IPS DF 19.7 (cell line): ENCODE results near the gene VPS8.
"Not testable (repeated sequence)": the region's sequence is repeated elsewhere in the genome, so short reads cannot be mapped to it uniquely, and the experiment has no call there.

Experiments used
- DNase-seq: peaks from one replicate; pipeline ENCODE4 v3.0.0-alpha.2; 2013; ENCODE audit warnings: low read depth, low spot score

Gene VPS8

DNA sequence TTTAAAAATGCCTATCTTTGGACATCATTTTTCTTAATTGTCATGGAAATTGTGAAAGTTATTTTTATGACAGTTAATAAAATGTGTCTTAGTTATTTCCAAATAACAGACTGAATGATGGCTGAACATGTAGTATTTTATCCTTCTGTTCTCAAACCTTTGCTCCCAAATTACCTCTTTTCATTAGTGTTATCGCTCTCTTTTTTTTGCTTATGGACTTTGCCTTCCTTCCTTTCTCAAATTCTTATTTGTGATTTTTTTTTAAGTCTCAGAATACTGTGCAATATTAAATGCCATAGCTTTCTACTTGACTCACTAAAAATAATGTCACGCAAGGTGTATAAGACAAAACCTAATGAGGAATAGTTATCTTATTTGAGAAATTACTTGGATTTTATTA, 107.7 kb downstream of the VPS8 start:
- DNase-seq, result no peak

DNA sequence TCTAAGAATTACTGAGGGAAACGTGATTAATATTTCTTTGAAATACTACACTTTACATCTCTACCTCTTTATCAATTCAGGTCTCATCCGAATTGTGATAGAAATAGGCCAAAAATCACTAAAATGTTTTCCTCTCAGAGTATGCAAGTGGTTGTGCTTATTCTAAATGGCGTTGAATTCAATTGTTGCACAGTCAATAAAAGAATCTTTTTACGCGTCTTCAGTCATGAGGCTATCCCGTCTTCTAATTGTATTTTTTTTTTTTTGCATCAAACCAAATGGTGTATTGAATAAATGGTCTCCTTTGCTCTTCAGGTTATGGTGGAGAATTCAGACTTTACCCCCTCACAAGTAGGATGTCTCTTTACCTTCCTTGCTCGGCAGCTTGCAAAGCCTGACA, 112.6 kb downstream of the VPS8 start:
- DNase-seq, result no peak

DNA sequence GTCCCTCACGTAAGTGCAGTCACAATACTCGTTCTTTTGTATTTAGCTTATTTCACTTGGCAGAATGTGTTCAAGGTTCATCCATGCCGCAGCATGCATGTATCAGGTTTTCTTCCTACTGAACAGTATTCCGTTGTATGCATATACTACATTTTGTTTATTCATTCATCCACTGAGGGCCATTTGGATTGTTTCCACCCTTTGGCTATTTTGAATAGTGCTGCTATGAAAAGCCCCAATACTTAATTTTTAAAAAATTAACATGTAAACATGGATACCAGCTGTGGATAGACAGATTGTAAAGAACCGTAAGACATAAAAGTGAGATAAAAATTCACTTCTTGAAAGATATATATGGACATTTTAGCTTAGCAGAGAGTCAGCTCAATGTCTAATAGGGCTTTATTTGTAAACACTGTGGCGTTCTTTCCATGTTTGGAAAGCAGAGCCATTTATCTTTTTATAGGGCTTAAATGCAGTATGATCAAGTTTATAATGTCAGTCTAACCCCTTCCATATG, 115.9 kb downstream of the VPS8 start:
- DNase-seq, result no peak

DNA sequence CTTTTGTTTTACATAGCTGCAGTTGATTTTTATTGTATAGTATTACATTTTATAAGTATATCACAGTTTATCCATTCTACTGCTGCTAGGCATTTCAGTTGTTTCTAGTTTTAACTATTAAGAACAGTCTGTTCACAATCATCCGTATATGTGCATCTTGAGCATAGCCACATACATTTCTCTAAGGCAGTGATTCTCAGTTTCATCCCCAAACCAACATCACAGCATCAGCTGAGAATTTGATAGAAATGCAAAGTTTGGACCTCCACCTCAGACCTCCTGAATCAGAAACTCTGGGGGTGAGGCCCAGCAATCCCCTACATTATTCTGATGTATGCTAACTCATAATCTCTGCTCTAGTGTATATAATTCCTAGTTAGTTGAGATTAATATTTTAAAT, 120.8 kb downstream of the VPS8 start:
- DNase-seq, result no peak

DNA sequence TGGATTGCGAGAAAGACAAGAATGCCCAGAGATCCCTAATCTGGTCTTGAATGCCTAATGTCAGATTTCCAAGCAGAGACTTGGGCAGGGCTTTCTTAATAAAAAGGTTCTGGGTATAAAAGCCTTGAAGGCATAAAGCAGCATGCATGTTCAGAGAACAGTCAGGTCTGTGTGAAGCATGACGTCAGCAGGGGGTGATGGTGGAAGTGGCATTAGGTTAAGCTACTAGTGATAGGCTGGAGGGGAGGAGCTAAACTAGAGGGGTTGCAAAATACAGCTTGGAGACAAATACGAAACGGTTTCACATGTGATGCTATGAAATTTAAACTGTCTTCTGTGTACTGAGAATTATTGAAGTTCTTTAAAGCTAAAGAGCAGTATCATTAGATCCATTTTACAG, 125.6 kb downstream of the VPS8 start:
- DNase-seq, result no peak

DNA sequence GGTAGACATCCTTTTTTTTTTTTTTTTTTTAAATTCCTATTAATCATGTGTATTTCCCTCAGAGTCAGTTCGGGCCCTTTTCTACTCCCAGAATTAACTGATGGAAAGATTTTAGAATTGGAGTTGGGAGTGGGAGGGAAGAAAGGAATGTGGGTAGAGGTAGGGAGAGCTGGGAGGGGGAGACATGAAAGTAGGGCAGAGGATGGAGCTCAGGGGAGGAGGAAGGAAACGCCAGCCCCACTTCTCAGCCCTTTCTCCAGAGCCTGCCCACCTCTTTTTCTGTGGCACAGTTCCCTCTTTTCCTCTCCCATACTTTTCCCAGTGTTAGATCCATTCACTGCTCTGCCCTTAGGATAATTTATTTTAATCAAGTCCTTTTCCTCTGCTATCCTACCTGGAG, 129.4 kb downstream of the VPS8 start:
- no peak for DNase-seq

DNA sequence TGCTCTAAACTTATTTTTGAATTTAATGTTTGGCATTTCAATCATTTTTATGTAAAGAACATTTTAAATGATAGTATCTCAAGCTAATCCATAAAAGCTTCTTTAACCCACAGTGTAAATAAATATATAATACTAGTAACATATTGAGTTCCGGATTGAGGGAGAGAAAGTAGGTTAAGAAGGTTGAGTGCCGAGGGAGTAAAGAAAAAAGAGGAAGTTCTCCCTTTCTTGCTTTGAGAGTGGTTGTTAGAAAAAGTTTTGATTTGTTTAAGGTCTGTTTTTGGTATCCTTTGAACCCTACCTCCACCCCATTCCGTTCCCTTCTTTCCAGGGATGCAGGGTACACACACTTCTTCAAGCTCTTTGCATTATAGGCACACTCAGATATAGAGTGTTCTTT, 130.8 kb downstream of the VPS8 start:
- DNase-seq, result no peak

DNA sequence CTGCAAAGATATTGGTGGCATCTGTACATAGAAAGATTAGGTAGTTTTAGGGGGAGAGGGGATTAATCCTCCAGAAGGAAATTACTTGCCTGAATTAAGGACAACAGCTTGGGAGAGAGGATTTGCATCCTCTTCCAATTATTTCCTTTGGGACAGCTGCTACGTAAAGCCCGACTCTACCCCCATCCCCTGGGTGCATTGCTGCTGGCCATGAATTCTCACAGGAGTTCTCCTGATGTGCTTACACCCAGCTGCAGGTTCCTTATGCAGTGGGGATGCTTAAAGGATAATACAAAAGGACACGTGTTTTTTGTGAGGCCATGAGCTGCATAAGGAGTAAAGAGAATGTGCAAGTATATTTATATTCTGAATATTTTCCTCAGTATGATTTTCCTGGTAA, 132.3 kb downstream of the VPS8 start:
- DNase-seq, result no peak

DNA sequence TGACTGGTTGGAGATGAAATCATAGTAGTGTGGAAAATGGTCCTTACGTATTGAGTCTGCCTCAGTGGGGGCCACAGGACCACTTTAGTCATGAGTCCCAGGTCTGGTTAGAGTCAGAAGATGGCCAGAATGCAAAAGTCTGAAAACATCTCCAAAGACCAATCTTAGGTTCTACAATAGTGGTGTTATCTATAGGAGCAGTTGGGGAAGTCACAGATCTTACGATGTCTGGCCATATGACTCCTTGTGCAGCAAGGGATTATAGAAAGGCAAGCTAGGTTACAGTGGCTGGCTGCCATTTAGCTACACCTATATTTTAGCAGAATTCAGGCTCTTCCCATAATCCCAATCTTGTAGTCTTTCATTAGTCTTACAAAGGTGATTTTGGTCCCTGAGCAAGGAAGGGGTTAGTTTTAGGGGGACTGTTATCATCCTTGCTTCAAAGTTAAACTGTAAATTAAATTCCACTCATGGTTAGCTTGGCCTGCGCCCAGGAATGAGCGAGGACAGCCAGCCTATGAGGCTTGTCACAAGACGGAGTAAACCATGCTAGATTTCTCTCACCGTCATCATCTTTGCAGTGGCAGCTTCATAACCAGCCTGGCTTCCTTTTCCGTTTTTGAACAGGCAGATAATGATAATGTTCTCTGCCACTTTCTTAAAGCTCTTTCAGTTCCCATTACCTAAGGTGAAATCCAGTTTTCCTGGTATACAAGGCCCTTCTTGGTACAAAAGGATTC, 134.1 kb downstream of the VPS8 start:
- DNase-seq, result no peak

DNA sequence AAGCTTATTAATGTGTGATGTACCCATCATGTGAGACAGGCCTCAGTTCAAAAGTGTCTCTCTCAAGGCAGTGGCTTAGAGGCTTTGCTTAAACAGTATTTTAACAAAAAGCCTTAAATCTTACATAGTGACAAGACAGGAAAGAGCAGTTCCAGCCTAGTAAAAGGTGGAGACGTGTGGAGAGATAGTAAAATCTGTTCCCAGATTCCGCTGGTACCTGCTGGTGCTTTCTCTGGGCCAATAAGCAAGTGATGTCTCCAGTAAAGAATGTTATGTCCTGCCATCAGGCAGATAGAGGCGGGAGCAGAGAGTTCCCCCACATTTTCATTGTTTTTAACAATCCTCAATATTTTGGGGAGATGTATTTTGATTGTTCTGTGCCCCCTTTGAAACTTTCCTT, 135.0 kb downstream of the VPS8 start:
- DNase-seq, result no peak

DNA sequence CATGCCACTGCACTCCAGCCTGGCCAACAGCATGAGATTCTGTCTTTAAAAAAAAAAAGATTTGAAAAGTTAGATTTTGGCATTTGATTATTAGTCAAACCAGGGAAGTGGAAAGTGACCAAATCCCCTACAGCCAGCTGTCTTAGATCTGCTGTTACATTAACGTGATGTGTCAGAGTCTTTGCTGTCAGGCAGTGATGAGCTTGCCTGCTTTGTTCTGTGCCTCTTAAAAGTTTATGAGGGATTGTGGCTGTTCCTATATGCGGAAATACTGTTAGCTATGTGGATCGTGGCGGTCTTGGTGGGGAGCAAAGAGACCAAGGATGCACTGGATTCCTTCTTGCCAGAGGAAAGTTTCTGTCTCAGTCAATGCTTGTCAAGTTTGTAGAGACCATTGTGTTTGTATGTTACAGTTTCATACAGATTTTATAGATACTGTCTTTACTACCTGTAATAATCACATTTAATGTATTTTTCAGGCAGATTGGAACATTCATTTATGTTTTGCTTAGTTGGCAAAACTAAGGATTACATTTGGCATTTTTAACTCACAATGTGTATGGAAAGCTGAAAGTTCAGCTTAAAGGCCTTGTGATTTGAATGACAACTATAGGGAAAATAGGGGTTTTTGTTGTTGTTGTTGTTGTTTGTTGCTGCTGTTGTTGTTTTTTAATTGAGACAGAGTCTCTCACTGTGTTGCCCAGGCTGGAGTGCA, 137.4 kb downstream of the VPS8 start:
- no peak for DNase-seq

DNA sequence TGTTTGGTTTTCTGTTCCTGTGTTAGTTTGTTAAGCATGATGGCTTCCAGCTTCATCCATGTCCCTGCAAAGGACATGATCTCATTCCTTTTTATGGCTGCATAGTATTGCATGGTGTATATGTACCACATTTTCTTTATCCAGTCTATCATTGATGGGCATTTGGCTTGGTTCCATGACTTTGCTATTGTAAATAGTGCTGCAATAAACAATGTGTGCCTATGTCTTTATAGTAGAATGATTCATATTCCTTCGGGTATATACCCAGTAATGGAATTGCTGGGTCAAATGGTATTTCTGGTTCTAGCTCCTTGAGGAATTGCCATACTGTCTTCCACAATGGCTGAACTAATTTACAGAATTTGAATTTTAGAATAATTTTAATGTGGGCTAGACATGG, 138.8 kb downstream of the VPS8 start:
- not testable (repeated sequence) for DNase-seq

DNA sequence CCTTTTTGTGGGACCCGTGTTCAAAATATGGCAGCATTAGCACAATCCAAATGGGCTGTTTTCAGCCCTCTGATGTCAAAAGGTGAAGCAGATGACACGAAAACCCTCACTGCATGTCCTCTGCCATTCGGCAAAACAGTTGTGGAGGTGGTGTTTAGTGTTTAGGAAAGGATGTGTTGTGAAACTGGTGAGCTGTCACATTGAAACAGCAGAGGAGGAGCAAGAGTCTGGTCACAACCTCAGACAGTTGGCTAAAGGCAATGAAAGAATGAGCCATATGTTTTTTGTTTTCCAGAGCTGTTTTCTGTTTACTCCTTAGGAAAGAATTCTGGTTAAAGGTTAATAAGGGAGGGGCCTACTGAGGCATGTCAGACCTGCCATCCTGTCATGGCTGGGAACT, 140.7 kb downstream of the VPS8 start:
- no peak for DNase-seq

DNA sequence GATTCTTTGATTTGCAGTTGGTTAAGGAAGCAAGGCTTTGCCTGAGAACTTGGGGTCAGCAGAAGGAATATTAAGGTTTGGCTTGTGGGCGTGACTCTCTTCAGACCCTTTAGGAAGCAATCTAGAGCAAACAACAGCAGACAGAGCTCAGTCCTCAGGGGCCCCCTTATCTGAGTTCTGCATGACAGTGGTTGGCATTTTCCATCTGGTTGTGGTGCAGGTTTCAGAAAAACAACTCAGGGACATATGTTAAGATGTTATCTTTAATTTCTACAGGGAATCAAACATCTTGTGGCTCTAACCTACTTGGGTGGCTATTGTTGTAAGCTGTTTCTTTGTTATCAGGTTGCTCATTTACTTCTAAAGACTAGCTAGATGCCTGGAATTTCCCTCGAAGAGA, 141.4 kb downstream of the VPS8 start:
- DNase-seq, result no peak

DNA sequence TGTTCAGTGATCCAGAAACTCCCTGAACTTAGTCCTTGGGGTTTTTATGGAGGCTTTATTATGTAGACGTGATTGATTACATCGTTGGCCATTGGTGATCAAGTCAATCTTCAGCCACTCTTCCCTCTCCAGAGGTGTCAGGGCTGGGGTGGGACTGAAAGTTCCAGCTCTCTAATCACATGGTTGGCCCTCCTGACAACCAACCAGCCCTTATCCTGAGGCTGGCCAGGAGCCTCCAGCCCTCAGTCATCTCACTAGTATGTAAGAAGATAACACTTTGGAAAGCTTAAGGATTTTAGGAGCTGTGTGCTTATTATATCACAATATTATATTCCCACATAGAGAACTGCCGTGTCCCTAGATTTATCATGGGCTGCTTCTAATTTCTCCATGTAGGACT, 142.3 kb downstream of the VPS8 start:
- no peak for DNase-seq

DNA sequence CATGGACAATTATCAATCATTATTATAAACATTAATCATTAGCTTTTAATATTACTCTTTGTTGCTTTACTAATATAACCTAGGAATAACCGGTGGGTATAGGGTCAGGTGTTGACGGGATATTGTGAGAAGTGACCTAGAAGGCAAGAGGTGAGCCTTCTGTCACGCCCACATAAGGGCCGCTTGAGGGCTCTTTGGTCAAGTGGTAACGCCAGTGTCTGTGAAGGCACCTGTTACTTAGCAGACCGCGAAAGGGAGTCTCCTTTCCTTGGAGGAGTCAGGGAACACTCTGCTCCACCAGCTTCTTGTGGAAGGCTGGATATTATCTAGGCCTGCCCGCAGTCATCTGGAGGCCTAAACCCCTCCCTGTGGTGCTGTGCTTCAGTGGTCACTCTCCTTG, 142.9 kb downstream of the VPS8 start:
- not testable (repeated sequence) for DNase-seq

DNA sequence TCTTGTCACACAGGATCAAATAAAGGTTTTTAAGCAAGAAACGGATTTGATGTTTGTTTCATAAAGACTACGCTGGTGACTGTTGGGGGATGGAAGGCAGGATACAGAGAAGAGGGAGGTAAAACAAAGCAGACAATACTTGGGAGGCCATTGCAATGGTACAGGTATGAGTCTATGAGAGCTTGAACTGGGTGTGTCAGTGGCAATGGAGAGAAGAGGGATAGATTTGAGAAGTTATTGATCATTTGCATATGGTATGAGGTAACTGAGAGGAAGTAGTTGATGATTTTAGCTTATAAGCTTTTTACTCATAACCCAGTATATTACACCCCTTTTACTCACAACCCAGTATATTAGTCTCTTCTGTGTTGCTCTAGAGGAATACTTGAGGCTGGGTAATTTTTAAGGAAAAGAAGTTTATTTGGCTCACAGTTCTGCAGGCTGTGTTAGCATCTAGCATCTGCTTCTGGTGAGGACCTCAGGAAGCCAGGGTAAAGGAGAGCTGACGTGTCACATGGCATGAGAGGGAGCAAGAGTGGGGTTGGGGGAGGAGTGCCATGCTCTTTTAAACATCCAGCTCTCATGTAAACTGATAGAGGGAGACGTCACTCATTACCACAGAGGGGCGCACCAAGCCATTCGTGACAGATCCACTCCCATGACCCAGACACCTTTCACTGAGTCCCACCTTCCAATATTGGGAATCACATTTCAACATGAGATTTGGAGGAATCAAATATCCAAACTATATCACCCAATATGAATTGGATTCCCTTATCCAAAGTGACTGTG, 153.9 kb downstream of the VPS8 start:
- no peak for DNase-seq

DNA sequence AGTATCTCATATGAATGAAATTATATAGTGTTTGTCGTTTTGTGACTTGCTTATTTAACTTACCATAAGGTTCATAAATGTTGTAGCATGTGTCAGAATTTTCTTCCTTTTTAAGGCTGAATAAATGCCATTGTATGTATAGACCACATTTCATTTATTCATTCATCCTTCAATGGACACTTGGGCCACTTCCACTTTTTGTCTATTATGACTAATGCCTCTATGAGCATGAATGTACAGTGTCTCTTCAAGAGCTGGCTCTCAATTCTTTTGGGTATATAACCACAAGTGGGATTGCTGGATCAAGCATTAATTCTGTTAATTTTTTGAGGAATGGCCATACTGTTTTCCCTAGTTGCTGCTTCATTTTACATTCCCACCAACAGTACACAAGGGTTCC, 156.1 kb downstream of the VPS8 start:
- no peak for DNase-seq

DNA sequence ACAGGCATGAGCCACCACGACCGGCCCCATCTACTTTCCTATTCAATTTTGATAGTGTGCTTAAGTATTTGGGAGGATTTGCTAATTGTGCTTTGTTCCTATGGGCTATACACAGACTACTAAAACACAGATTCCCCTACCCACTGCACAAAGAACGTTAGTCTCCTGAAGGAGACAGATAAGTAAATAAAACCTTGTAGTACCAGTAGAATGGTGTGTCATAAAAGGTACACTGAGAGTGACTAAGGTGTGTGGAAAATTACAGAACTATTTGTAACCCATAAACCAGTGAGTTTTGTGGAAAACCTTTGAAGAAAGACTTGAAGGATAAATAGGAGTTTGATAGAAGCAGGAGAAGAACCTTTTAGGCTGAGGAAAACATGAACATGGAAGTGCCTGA, 158.2 kb downstream of the VPS8 start:
- DNase-seq, result no peak

DNA sequence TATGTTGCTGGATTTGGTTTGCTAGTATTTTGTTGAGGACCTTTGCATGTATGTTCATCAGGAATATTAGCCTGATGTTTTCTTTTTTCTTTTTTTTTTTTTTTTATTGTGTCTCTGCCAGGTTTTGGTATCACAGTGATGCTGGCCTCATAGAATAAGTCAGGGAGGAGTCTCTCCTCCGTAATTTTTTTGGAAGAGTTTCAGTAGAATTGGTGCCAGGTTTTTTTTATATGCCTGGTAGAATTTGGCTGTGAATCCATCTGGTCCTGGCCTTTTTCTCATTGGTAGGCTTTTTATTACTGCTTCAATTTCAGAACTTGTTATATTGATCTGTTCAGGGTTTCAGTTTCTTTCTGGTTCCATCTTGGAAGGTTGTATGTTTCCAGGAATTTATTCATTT, 165.8 kb downstream of the VPS8 start:
- DNase-seq, result no peak

DNA sequence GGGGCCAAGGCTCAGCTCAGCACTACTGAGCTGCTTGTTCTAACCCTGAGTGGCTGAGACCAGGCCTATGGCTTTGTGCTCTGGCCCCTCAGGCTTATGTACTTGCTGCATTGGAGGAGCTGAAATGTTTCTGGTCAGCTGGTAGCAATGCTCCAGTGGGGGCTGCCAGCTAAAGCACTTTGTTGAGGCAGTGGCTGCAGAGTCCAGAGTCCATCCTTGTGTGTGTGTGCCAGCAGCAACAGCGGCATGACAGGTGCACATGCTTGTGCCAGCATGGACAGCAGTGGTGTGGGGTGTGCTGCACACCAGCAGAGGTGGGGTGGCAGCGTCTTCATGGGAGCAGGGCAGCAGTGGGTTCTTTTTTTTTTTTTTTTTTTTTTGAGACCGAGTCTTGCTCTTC, 169.1 kb downstream of the VPS8 start:
- DNase-seq, result no peak

DNA sequence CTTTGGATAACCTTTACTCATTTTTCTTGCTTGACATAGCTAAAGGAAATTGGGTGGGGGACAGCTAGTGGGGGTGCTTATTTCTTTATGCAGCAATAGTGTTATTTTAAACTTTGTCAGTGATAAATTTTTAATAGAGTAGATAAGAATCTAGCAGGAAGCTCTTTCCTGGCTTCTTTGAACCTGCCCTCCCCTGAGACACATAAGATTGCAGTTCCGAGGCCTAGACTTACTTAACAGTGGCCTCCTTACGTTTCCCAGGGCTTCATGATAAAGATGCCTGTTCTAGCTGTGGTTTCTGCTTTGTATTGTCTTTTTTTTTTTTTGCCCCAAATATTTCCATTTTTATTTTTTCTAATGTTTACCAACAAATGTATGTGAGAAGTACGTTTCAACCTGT, 170.1 kb downstream of the VPS8 start:
- DNase-seq, result no peak

DNA sequence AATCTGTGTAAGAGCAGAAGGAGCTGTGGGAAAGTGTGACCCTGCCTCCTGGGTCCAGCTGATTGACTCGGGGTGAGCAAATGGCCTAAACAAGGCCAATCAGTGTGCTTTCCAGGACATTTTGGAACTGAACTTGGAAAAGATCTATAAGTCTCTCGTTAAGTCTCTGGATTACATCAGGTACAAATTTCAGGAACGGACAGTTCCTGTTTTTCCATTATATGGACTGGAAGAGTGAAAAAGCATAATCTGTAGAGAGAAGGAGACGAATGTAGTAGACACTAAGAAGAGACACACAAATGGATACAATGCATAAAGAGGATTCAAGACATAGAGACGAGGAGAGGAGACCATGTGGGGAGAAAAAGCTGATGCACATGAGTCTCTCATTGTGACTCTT, 173.6 kb downstream of the VPS8 start:
- DNase-seq, result no peak
